Measurements from ENCODE around the gene CCDC93. TPM values are rescaled to one million over a fixed set of nuclear protein-coding genes. Genes with fewer than 3 reads are reported as not detected.
"Not testable (repeated sequence)": the region's sequence is repeated elsewhere in the genome, so short reads cannot be mapped to it uniquely, and the experiment has no call there.

CCDC93 gene
- polyA plus RNA-seq, 2 donors: 5.2 to 5.3 TPM

- H3K9me3 ChIP-seq (ENCODE audit: control insufficient read depth in 2 of 2, insufficient read depth in 1 of 2, low read depth in 1 of 2, low read length in 1 of 2): no peaks in the 10 kb centered on the region
- H3K27ac ChIP-seq (ENCODE audit: low read depth in 2 of 2, low read length in 1 of 2): no peak overlapping the region
- no peak overlapping the region for H3K4me3 ChIP-seq (ENCODE audit: low read depth in 1 of 2, low read length in 2 of 2)
- peaks cover 16 to 43% of the 10 kb centered on the region in 2 donors for H3K36me3 ChIP-seq (ENCODE audit: control insufficient read depth in 2 of 2, insufficient read depth in 2 of 2, low read length in 1 of 2)
- H3K27me3 ChIP-seq (ENCODE audit: control insufficient read depth in 1 of 2, insufficient read depth in 2 of 2, low read length in 2 of 2): no peaks in the 10 kb centered on the region
- H3K4me1 ChIP-seq (ENCODE audit: control insufficient read depth in 2 of 2, insufficient read depth in 2 of 2, low read length in 1 of 2): no peaks in the 10 kb centered on the region
These were observed 73.4 kb downstream of the CCDC93 start for GRCh38 chr2:117940436-117940835.

GRCh38 chr2:117938611-117939010, 75.3 kb downstream of the CCDC93 start:
- Histone ChIP-seq H3K9me3 (ENCODE audit: control insufficient read depth in 2 of 2, insufficient read depth in 1 of 2, low read depth in 1 of 2, low read length in 1 of 2) (no peaks in the 10 kb centered on the region), H3K4me3 (ENCODE audit: low read depth in 1 of 2, low read length in 2 of 2) (no peak overlapping the region), H3K27ac (ENCODE audit: low read depth in 2 of 2, low read length in 1 of 2) (no peak overlapping the region), H3K4me1 (ENCODE audit: control insufficient read depth in 2 of 2, insufficient read depth in 2 of 2, low read length in 1 of 2) (no peaks in the 10 kb centered on the region), H3K36me3 (ENCODE audit: control insufficient read depth in 2 of 2, insufficient read depth in 2 of 2, low read length in 1 of 2) (peaks cover 10 to 40% of the 10 kb centered on the region in 2 donors), H3K27me3 (ENCODE audit: control insufficient read depth in 1 of 2, insufficient read depth in 2 of 2, low read length in 2 of 2) (no peaks in the 10 kb centered on the region)
- 95 to 96% methylated on average over 2 of the region's 2 CpGs for WGBS, 2 donors

DNA sequence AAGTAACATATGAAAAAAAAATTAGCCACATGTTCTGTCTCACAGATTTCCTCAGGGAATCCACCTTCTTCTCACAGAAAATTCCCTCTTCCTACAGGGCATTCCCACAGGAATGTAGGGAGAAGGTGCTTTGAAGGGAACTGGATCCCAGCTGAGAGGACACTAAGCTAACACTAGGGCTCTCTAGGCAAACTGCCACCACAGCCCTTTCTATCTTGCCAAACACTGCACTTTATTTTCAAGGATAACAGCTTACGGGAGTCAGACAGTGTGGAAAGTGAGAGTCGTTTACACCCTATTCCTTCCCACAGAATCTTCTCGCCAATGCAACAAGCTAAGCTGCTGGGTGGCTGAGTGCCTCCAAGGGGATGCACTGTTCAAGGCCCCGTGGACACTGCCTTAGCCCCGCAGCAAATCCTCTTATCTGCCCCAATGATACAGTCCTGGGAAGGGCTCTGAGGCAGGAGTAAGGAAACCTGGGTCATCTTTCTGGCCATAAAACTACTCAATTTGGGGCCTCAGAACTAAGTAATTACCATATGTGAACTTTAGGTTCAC, 76.9 kb downstream of the CCDC93 start:
- no peak overlapping the region for H3K27ac ChIP-seq (ENCODE audit: low read depth in 2 of 2, low read length in 1 of 2)
- H3K36me3 ChIP-seq (ENCODE audit: control insufficient read depth in 2 of 2, insufficient read depth in 2 of 2, low read length in 1 of 2): peaks cover 8 to 41% of the 10 kb centered on the region in 2 donors
- H3K4me1 ChIP-seq (ENCODE audit: control insufficient read depth in 2 of 2, insufficient read depth in 2 of 2, low read length in 1 of 2): no peaks in the 10 kb centered on the region
- no peaks in the 10 kb centered on the region for H3K27me3 ChIP-seq (ENCODE audit: control insufficient read depth in 1 of 2, insufficient read depth in 2 of 2, low read length in 2 of 2)
- H3K9me3 ChIP-seq (ENCODE audit: control insufficient read depth in 2 of 2, insufficient read depth in 1 of 2, low read depth in 1 of 2, low read length in 1 of 2): no peaks in the 10 kb centered on the region
- no peak overlapping the region for H3K4me3 ChIP-seq (ENCODE audit: low read depth in 1 of 2, low read length in 2 of 2)
- WGBS, 2 donors: 77 to 83% methylated on average over 5 of the region's 5 CpGs

- Histone ChIP-seq H3K27me3 (ENCODE audit: control insufficient read depth in 1 of 2, insufficient read depth in 2 of 2, low read length in 2 of 2) (no peaks in the 10 kb centered on the region), H3K9me3 (ENCODE audit: control insufficient read depth in 2 of 2, insufficient read depth in 1 of 2, low read depth in 1 of 2, low read length in 1 of 2) (no peaks in the 10 kb centered on the region), H3K36me3 (ENCODE audit: control insufficient read depth in 2 of 2, insufficient read depth in 2 of 2, low read length in 1 of 2) (peaks cover 8 to 40% of the 10 kb centered on the region in 2 donors), H3K4me3 (ENCODE audit: low read depth in 1 of 2, low read length in 2 of 2) (no peak overlapping the region), H3K4me1 (ENCODE audit: control insufficient read depth in 2 of 2, insufficient read depth in 2 of 2, low read length in 1 of 2) (no peaks in the 10 kb centered on the region), H3K27ac (ENCODE audit: low read depth in 2 of 2, low read length in 1 of 2) (no peak overlapping the region)
- WGBS, 2 donors: 0% methylated on average over 1 of the region's 1 CpG
These were observed 77.9 kb downstream of the CCDC93 start for GRCh38 chr2:117935954-117936353.

DNA sequence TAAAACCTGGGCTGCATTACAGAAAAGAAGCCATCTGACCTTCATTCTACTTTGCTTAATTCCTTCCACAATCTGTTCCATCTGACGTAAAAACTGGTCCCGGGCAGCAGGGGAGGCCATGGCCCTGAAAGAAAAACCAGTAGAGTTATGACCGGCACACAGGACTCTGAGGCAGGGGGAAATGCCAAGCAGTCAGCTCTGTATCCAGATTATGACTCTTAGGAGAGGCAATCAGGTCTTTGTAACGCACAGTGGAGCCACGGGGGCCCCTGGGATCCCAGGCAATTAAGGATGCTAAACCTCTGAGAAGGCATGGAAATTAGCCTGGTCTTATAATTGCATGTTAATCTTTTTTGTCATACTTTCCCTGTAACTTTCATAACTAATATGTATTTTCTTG, 78.4 kb downstream of the CCDC93 start:
- H3K27ac ChIP-seq (ENCODE audit: low read depth in 2 of 2, low read length in 1 of 2): no peak overlapping the region
- H3K36me3 ChIP-seq (ENCODE audit: control insufficient read depth in 2 of 2, insufficient read depth in 2 of 2, low read length in 1 of 2): peaks cover 8 to 37% of the 10 kb centered on the region in 2 donors
- WGBS, 2 donors: 96 to 97% methylated on average over 5 of the region's 5 CpGs
- H3K27me3 ChIP-seq (ENCODE audit: control insufficient read depth in 1 of 2, insufficient read depth in 2 of 2, low read length in 2 of 2): no peaks in the 10 kb centered on the region
- no peaks in the 10 kb centered on the region for H3K9me3 ChIP-seq (ENCODE audit: control insufficient read depth in 2 of 2, insufficient read depth in 1 of 2, low read depth in 1 of 2, low read length in 1 of 2)
- H3K4me1 ChIP-seq (ENCODE audit: control insufficient read depth in 2 of 2, insufficient read depth in 2 of 2, low read length in 1 of 2): no peaks in the 10 kb centered on the region
- no peak overlapping the region for H3K4me3 ChIP-seq (ENCODE audit: low read depth in 1 of 2, low read length in 2 of 2)

GRCh38 chr2:117933884-117934354, 80.0 kb downstream of the CCDC93 start:
- Histone ChIP-seq H3K36me3 (ENCODE audit: control insufficient read depth in 2 of 2, insufficient read depth in 2 of 2, low read length in 1 of 2) (peaks cover 11 to 38% of the 10 kb centered on the region in 2 donors), H3K9me3 (ENCODE audit: control insufficient read depth in 2 of 2, insufficient read depth in 1 of 2, low read depth in 1 of 2, low read length in 1 of 2) (no peaks in the 10 kb centered on the region), H3K27me3 (ENCODE audit: control insufficient read depth in 1 of 2, insufficient read depth in 2 of 2, low read length in 2 of 2) (no peaks in the 10 kb centered on the region), H3K4me3 (ENCODE audit: low read depth in 1 of 2, low read length in 2 of 2) (no peak overlapping the region), H3K27ac (ENCODE audit: low read depth in 2 of 2, low read length in 1 of 2) (no peak overlapping the region), H3K4me1 (ENCODE audit: control insufficient read depth in 2 of 2, insufficient read depth in 2 of 2, low read length in 1 of 2) (no peaks in the 10 kb centered on the region)
- WGBS, 2 donors: 53 to 63% methylated on average over 5 of the region's 5 CpGs

- H3K27ac ChIP-seq (ENCODE audit: low read depth in 2 of 2, low read length in 1 of 2): no peak overlapping the region
- H3K9me3 ChIP-seq (ENCODE audit: control insufficient read depth in 2 of 2, insufficient read depth in 1 of 2, low read depth in 1 of 2, low read length in 1 of 2): no peaks in the 10 kb centered on the region
- 94 to 97% methylated on average over 7 of the region's 7 CpGs for WGBS, 2 donors
- H3K4me3 ChIP-seq (ENCODE audit: low read depth in 1 of 2, low read length in 2 of 2): no peak overlapping the region
- no peaks in the 10 kb centered on the region for H3K27me3 ChIP-seq (ENCODE audit: control insufficient read depth in 1 of 2, insufficient read depth in 2 of 2, low read length in 2 of 2)
- peaks cover 11 to 32% of the 10 kb centered on the region in 2 donors for H3K36me3 ChIP-seq (ENCODE audit: control insufficient read depth in 2 of 2, insufficient read depth in 2 of 2, low read length in 1 of 2)
- H3K4me1 ChIP-seq (ENCODE audit: control insufficient read depth in 2 of 2, insufficient read depth in 2 of 2, low read length in 1 of 2): no peaks in the 10 kb centered on the region
These were observed 81.9 kb downstream of the CCDC93 start for GRCh38 chr2:117931978-117932377.

DNA sequence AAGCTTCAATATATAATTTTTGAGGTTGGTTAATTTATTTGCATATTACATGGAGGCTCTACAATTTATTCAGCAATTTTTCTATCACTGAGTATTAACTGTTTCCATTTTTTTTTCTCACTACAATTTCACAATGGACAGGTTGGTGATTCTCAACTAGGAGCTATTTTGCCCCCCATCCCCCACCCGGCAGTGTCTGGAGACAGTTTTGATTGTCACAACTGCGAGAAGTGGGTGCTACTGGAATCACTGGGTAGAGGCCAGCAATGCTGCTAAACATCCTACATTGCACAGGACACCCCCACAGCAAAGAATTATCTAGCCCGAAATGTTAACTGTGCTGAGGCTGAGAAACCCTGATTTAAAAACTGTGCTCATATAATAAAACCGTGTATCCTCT, 82.6 kb downstream of the CCDC93 start:
- H3K27ac ChIP-seq (ENCODE audit: low read depth in 2 of 2, low read length in 1 of 2): no peak overlapping the region
- H3K4me3 ChIP-seq (ENCODE audit: low read depth in 1 of 2, low read length in 2 of 2): no peak overlapping the region
- no peaks in the 10 kb centered on the region for H3K27me3 ChIP-seq (ENCODE audit: control insufficient read depth in 1 of 2, insufficient read depth in 2 of 2, low read length in 2 of 2)
- H3K9me3 ChIP-seq (ENCODE audit: control insufficient read depth in 2 of 2, insufficient read depth in 1 of 2, low read depth in 1 of 2, low read length in 1 of 2): no peaks in the 10 kb centered on the region
- peaks cover 11 to 31% of the 10 kb centered on the region in 2 donors for H3K36me3 ChIP-seq (ENCODE audit: control insufficient read depth in 2 of 2, insufficient read depth in 2 of 2, low read length in 1 of 2)
- 92 to 95% methylated on average over 4 of the region's 4 CpGs for WGBS, 2 donors
- no peaks in the 10 kb centered on the region for H3K4me1 ChIP-seq (ENCODE audit: control insufficient read depth in 2 of 2, insufficient read depth in 2 of 2, low read length in 1 of 2)

- 85 to 87% methylated on average over 4 of the region's 4 CpGs for WGBS, 2 donors
- Histone ChIP-seq H3K27me3 (ENCODE audit: control insufficient read depth in 1 of 2, insufficient read depth in 2 of 2, low read length in 2 of 2) (no peaks in the 10 kb centered on the region), H3K9me3 (ENCODE audit: control insufficient read depth in 2 of 2, insufficient read depth in 1 of 2, low read depth in 1 of 2, low read length in 1 of 2) (no peaks in the 10 kb centered on the region), H3K4me1 (ENCODE audit: control insufficient read depth in 2 of 2, insufficient read depth in 2 of 2, low read length in 1 of 2) (no peaks in the 10 kb centered on the region), H3K4me3 (ENCODE audit: low read depth in 1 of 2, low read length in 2 of 2) (no peak overlapping the region), H3K36me3 (ENCODE audit: control insufficient read depth in 2 of 2, insufficient read depth in 2 of 2, low read length in 1 of 2) (peaks cover 11 to 31% of the 10 kb centered on the region in 2 donors), H3K27ac (ENCODE audit: low read depth in 2 of 2, low read length in 1 of 2) (no peak overlapping the region)
These were observed 83.1 kb downstream of the CCDC93 start for GRCh38 chr2:117930775-117931174.

GRCh38 chr2:117923471-117923870, 90.4 kb downstream of the CCDC93 start:
- not testable (repeated sequence) for H3K27me3 ChIP-seq (ENCODE audit: control insufficient read depth in 1 of 2, insufficient read depth in 2 of 2, low read length in 2 of 2); H3K27ac ChIP-seq (ENCODE audit: low read depth in 2 of 2, low read length in 1 of 2); H3K4me3 ChIP-seq (ENCODE audit: low read depth in 1 of 2, low read length in 2 of 2); H3K4me1 ChIP-seq (ENCODE audit: control insufficient read depth in 2 of 2, insufficient read depth in 2 of 2, low read length in 1 of 2); H3K9me3 ChIP-seq (ENCODE audit: control insufficient read depth in 2 of 2, insufficient read depth in 1 of 2, low read depth in 1 of 2, low read length in 1 of 2)
- 93 to 96% methylated on average over 9 of the region's 9 CpGs for WGBS, 2 donors
- peaks cover 25 to 37% of the 10 kb centered on the region in 2 donors for H3K36me3 ChIP-seq (ENCODE audit: control insufficient read depth in 2 of 2, insufficient read depth in 2 of 2, low read length in 1 of 2)
